Neural cell (in vitro differentiated cells): ENCODE data around the gene GLT6D1.

ENCODE experiments used
- POLR2AphosphoS5 ChIP-seq: IDR thresholded peaks from 2 replicates; pipeline ENCODE4 v1.6.1; 2012
- TF ChIP-seq, protein P1 (sequence below): fragments of 450-650 bp; IDR thresholded peaks from 2 replicates; pipeline ENCODE4 v1.5.1; 2014; ENCODE audit warnings: antibody characterized with exemption, mild to moderate bottlenecking, moderate library complexity; ENCODE audit not compliant: poor library complexity, severe bottlenecking

DNA sequence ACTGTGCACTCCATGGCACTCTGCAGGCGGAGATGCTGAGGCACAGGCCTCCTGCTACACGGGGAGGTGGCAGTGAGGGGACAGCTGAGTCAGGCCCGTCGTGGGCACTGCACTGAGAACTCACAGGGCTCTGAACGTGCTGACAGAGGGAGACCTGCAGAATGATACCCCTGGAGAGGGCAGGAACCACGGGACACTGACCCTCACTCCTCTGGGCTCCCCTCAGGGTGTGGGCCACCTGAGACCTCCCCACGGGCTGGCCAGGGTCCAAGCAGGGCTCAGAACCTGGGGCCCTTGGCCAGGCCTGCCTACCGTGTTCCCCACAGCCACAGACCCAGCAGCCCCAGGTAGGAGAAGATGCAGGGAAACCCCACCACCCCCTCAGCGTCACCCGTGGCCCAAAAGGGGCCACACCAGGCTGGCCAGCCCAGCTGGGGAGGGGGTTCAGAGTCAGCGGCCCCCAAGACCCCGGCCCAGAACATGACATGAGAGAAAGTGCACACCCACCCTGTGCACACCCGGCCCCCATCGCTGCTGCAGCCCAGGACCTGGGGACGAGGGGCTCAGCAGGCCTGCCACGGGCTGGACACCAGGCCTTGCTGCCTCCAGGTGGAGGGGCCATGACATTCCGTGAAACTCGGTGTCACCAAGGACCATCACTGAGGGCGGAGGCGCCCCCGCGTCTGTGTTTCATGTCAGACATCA is 30.9 kb downstream of the GLT6D1 start:
- no peak for TF ChIP-seq POLR2AphosphoS5
- TF ChIP-seq, protein P1, sequence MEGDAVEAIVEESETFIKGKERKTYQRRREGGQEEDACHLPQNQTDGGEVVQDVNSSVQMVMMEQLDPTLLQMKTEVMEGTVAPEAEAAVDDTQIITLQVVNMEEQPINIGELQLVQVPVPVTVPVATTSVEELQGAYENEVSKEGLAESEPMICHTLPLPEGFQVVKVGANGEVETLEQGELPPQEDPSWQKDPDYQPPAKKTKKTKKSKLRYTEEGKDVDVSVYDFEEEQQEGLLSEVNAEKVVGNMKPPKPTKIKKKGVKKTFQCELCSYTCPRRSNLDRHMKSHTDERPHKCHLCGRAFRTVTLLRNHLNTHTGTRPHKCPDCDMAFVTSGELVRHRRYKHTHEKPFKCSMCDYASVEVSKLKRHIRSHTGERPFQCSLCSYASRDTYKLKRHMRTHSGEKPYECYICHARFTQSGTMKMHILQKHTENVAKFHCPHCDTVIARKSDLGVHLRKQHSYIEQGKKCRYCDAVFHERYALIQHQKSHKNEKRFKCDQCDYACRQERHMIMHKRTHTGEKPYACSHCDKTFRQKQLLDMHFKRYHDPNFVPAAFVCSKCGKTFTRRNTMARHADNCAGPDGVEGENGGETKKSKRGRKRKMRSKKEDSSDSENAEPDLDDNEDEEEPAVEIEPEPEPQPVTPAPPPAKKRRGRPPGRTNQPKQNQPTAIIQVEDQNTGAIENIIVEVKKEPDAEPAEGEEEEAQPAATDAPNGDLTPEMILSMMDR: no peak
